Ovary (tissue), 3 donors: ENCODE results near the gene APOBEC4.

Experiments used
- CTCF ChIP-seq, 3 donors: fragments of 450-650 bp in 2 of 3; fragments of 200-600 bp in 1 of 3; IDR thresholded peaks; one replicate each; pipeline versions ENCODE4 v1.5.1 to v1.8.0; 2016 to 2022; ENCODE audit warnings: antibody characterized with exemption in 3 of 3, mild to moderate bottlenecking in 1 of 3
- POLR2A ChIP-seq: fragments of 450-650 bp; IDR thresholded peaks from one replicate; pipeline ENCODE4 v1.6.1; 2017; ENCODE audit warnings: antibody characterized with exemption, mild to moderate bottlenecking, moderate library complexity
- donor health status: DM: no; HTN: no; CAD: no.

DNA sequence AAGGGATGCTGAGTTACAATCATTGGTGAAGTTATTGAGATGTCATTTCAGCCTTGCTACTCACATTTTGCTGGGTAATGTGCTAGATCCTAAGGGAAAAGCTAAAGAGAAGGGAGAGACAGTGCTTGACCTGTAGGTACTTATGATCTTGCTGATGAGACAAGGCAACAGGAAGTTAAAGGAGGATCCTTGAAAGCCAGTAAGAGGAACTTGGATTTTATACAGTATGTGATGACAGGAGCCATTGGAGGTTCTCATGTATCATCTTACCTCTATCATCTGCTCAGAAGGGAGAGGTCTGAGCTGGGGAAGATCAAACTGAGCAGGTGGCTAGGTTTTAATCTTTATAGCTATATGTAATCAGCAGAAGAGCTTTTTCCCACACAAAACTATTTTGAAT is 6.3 kb downstream of the APOBEC4 start:
- TF ChIP-seq CTCF (IDR thresholded peaks at IDR 0.05) (no peak), POLR2A (no peak)
